Activated CD8-positive, alpha-beta T cell treated with anti-CD3 and anti-CD28 coated beads for 36 hours (primary cell): ENCODE measurements around the gene CPNE6. TPM values are rescaled to one million over a fixed set of nuclear protein-coding genes. Genes with fewer than 3 reads are reported as not detected.
A peak's percentile ranks its signal among the peaks of the same experiment; 100 is the strongest.

Experiments
- ATAC-seq: fragments of 200-7000 bp; cut with Tn5 transposase; one replicate; pipeline ENCODE4 v1.10.0; 2021; ENCODE audit warnings: mild to moderate bottlenecking, moderate library complexity
- CTCF ChIA-PET: fragments of 350-600 bp; sonication (Branson Sonifier 250); formaldehyde crosslinking; loops from one replicate; lab custom pipeline; 2021; ENCODE audit warnings: antibody characterized with exemption; lab: Charles Lee
- POLR2A ChIA-PET: fragments of 350-600 bp; sonication (Branson Sonifier 250); formaldehyde crosslinking; loops from one replicate; lab custom pipeline; 2021; ENCODE audit warnings: antibody characterized with exemption; lab: Charles Lee
- DNase-seq: peaks from one replicate; pipeline ENCODE4 v3.0.0-alpha.2; 2020
- H3K27ac Mint-ChIP-seq: one replicate; pipeline ENCODE4 v1.8.0; 2021; ENCODE audit warnings: mild to moderate bottlenecking, mixed read lengths
- H3K27me3 Mint-ChIP-seq: one replicate; pipeline ENCODE4 v1.8.0; 2021; ENCODE audit warnings: mixed read lengths
- H3K36me3 Mint-ChIP-seq: one replicate; pipeline ENCODE4 v1.8.0; 2021; ENCODE audit warnings: low read depth, mixed read lengths
- H3K4me1 Mint-ChIP-seq: one replicate; pipeline ENCODE4 v1.8.0; 2021; ENCODE audit warnings: low read depth, mixed read lengths
- H3K4me3 Mint-ChIP-seq: one replicate; pipeline ENCODE4 v1.8.0; 2021; ENCODE audit warnings: mild to moderate bottlenecking, moderate library complexity, mixed read lengths
- H3K9me3 Mint-ChIP-seq: one replicate; pipeline ENCODE4 v1.8.0; 2021; ENCODE audit warnings: mixed read lengths
- CTCF ChIP-seq: fragments of 200-600 bp; IDR thresholded peaks from one replicate; pipeline ENCODE4 v1.8.0; 2022; ENCODE audit warnings: antibody characterized with exemption, mild to moderate bottlenecking
- intact Hi-C: fragments of 100-400 bp; cut with micrococcal nuclease; formaldehyde crosslinking; loops from one replicate; pipeline ENCODE4 v1.10.0; 2022
- total RNA-seq, 2 experiments: library from RNA; stranded (reverse); gene quantifications; one replicate each; pipeline ENCODE4 v1.2.3, GENCODE V29; 2021

Gene CPNE6
- total RNA-seq, 2 experiments from 2014 or later = not detected

GRCh38 chr14:24075485-24076301 lies 4.3 kb downstream of the CPNE6 start:
- H3K4me3 Mint-ChIP-seq = no peak overlapping the region
- ChIA-PET POLR2A (interaction anchor here (0.6 to 2.0 kb wide), 4 partner anchors 10 to 19 kb away, joined by 3 to 5 read pairs (median 3); no protein-coding TSS in a partner anchor), CTCF (interaction anchor here (1.1 to 3.0 kb wide), 5 partner anchors 9 to 35 kb away, joined by 4 to 12 read pairs (median 5); no protein-coding TSS in a partner anchor)
- ATAC-seq (no peak), DNase-seq (no peak)
- no peaks in the 10 kb centered on the region for H3K36me3 Mint-ChIP-seq
- H3K27ac Mint-ChIP-seq = peak overlapping the region; percentile 55
- TF ChIP-seq CTCF = no peak
- H3K4me1 Mint-ChIP-seq = peaks cover 18% of the 10 kb centered on the region
- H3K27me3 Mint-ChIP-seq = no peaks in the 10 kb centered on the region
- no peaks in the 10 kb centered on the region for H3K9me3 Mint-ChIP-seq
- intact Hi-C loops = no loop called here

- ChIA-PET CTCF (interaction anchor here (1.0 to 2.0 kb wide), 4 partner anchors 10 to 32 kb away, joined by 3 to 6 read pairs (median 5); no protein-coding TSS in a partner anchor), POLR2A (interaction anchor here (0.6 to 2.0 kb wide), 2 partner anchors 10 to 17 kb away, joined by 3 to 5 read pairs; no protein-coding TSS in a partner anchor)
- H3K4me3 Mint-ChIP-seq = no peak overlapping the region
- ATAC-seq (no peak), DNase-seq (no peak)
- TF ChIP-seq CTCF = no peak
- no peak overlapping the region for H3K27ac Mint-ChIP-seq
- intact Hi-C loops = no loop called here
- H3K27me3 Mint-ChIP-seq = no peaks in the 10 kb centered on the region
- no peaks in the 10 kb centered on the region for H3K9me3 Mint-ChIP-seq
- H3K4me1 Mint-ChIP-seq = peaks cover 16% of the 10 kb centered on the region
- H3K36me3 Mint-ChIP-seq = no peaks in the 10 kb centered on the region
Measured at GRCh38 chr14:24076302-24076601, 4.9 kb downstream of the CPNE6 start.

- ATAC-seq (no peak), DNase-seq (no peak)
- peaks cover 20% of the 10 kb centered on the region for H3K4me1 Mint-ChIP-seq
- no peaks in the 10 kb centered on the region for H3K9me3 Mint-ChIP-seq
- no peak overlapping the region for H3K27ac Mint-ChIP-seq
- H3K36me3 Mint-ChIP-seq = no peaks in the 10 kb centered on the region
- ChIA-PET CTCF (interaction anchor here (1.0 to 6.5 kb wide), 4 partner anchors 11 to 31 kb away, joined by 3 to 99 read pairs (median 6); partner anchors contain the start of gene PCK2), POLR2A (no interaction called here)
- H3K4me3 Mint-ChIP-seq = no peak overlapping the region
- TF ChIP-seq CTCF = no peak
- H3K27me3 Mint-ChIP-seq = no peaks in the 10 kb centered on the region
- intact Hi-C loops = no loop called here
Measured at GRCh38 chr14:24077086-24077485, 5.7 kb downstream of the CPNE6 start.

GRCh38 chr14:24078146-24078545 lies 6.8 kb downstream of the CPNE6 start:
- H3K27ac Mint-ChIP-seq = no peak overlapping the region
- CTCF ChIA-PET = interaction anchor here (6.5 to 9.1 kb wide), 2 partner anchors 15 to 19 kb away, joined by 99 to 127 read pairs; partner anchors contain the start of gene PCK2
- no peak for ATAC-seq
- no peaks in the 10 kb centered on the region for H3K27me3 Mint-ChIP-seq
- no peaks in the 10 kb centered on the region for H3K9me3 Mint-ChIP-seq
- H3K36me3 Mint-ChIP-seq = no peaks in the 10 kb centered on the region
- H3K4me3 Mint-ChIP-seq = no peak overlapping the region
- intact Hi-C loops = no loop called here
- peaks cover 22% of the 10 kb centered on the region for H3K4me1 Mint-ChIP-seq
- POLR2A ChIA-PET = interaction anchor here (3.8 kb wide), 1 partner anchor 37 kb away, joined by 19 read pairs; the partner anchor contains the start of genes DCAF11 and NRL
- no peak for TF ChIP-seq CTCF
- no peak for DNase-seq
